Retinal pigment epithelial cell (primary cell): ENCODE results near the gene APOB.
"Not testable (repeated sequence)": the region's sequence is repeated elsewhere in the genome, so short reads cannot be mapped to it uniquely, and the experiment has no call there.

Experiments used
- DNase-seq: peaks from one replicate; pipeline ENCODE4 v3.0.0-alpha.2; 2010; ENCODE audit warnings: low read depth
- H3K4me3 ChIP-seq: 2 replicates; pipeline ENCODE4 v1.5.1; 2011; ENCODE audit warnings: mild to moderate bottlenecking, low read length, control low read depth, moderate library complexity
- TF ChIP-seq, protein P1 (sequence below): conservative IDR thresholded peaks from 2 replicates; pipeline ENCODE4 v1.5.1; 2011; ENCODE audit warnings: low read depth, low read length, control low read depth, inconsistent platforms

The APOB gene

DNA sequence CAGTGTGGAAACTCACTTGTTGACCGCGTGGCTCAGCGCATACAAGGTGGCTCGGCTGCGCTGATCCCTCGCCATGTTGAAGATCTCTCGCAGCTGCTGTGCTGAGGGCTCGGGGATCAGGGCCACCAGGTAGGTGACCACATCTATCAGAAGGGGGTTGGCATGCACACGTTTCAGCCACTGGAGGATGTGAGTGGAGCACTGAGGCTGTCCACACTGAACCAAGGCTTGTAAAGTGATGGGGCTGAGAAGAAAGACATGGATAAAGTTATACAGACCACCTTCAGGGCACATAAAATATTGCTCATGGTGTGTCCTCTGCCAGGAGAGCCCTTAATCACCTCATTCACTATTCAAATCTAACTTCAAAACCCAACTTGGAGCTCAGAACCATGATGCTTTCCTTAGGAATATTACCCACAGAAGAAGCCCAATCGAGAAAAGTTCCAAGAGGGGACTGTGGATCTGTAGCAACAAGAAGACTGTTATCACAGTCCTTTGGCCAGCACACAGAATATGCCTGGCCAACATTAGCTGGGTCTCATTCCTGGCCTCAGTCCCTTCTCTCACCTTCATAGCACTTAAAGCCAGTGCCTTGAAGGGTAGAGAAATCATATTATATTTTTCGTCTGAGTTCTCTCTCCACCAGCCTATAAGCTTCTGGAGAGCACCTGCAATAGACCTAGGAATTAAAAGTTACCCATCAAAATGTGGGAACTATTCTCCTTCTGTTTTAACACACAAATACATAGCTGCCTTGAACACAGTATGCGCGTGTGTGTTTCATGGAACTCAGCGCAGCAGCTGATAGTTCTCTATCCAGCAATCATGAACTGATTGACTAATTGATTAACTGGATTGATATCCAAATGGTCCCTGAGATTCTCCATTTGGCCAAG lies 11.3 kb downstream of the APOB start:
- DNase-seq, result no peak
- TF ChIP-seq, protein P1, sequence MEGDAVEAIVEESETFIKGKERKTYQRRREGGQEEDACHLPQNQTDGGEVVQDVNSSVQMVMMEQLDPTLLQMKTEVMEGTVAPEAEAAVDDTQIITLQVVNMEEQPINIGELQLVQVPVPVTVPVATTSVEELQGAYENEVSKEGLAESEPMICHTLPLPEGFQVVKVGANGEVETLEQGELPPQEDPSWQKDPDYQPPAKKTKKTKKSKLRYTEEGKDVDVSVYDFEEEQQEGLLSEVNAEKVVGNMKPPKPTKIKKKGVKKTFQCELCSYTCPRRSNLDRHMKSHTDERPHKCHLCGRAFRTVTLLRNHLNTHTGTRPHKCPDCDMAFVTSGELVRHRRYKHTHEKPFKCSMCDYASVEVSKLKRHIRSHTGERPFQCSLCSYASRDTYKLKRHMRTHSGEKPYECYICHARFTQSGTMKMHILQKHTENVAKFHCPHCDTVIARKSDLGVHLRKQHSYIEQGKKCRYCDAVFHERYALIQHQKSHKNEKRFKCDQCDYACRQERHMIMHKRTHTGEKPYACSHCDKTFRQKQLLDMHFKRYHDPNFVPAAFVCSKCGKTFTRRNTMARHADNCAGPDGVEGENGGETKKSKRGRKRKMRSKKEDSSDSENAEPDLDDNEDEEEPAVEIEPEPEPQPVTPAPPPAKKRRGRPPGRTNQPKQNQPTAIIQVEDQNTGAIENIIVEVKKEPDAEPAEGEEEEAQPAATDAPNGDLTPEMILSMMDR, result no peak
- H3K4me3 ChIP-seq, result no peak overlapping the region

DNA sequence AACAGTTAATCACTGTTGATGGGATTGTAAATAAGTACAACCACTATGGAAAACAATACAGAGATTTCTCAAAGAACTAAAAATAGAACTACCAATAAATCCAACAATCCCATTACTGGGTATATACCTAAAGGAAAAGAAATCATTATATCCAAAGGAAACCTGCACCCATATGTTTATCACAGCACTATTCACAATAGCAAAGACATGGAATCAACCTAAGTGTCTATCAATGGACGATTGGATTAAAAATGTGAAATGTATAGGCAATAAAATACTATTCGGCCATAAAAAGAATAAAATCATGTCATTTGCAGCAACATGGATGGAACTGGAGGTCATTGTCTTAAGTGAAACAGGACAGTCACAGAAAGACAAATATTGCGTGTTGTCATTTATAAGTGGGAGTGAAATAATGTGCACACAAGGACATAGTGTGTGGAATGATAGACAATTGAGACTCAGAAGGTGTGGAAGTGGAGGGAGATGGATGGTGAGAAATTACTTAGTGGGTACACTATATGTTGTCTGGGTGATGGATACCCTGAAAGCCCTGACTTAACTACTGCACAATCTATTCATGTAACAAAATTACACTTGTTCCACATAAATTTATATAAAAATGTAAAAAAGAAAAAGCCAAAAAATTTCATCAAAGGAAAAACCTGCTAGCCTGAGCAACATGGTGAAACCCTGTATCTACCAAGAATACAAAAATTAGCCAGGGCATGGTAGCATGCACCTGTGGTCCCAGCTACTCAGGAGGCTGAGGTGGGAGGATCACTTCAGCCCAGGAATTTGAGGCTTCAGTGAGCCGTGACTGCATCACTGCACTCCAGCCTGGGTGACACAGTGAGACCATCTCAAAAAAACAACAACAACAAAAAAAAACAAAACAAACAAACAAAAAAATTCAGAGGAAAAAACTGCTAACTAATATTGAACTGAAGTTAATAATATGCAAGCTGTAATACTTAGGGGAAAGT lies 12.6 kb downstream of the APOB start:
- DNase-seq, result no peak
- TF ChIP-seq, protein P1, result no peak
- H3K4me3 ChIP-seq, result no peak overlapping the region

DNA sequence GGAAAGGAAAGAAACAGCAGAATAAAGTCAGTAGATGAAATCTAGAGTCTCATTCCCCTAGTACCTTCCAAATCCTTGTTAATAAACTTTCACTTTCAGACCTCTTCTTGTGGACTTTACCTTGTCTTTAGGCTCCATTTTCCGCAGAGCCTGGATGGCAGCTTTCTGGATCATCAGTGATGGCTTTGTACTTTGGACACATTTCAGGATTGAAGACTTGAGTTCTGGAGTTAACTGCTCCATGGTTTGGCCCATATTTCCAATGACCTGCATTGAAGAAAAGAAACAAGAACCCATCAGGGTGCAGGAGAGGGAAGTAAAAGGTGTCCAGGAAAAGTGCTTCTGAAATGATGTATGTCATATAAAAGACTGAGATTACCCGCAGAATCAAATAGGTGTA lies 14.4 kb downstream of the APOB start:
- TF ChIP-seq, protein P1, result no peak
- DNase-seq, result no peak
- no peak overlapping the region for H3K4me3 ChIP-seq

DNA sequence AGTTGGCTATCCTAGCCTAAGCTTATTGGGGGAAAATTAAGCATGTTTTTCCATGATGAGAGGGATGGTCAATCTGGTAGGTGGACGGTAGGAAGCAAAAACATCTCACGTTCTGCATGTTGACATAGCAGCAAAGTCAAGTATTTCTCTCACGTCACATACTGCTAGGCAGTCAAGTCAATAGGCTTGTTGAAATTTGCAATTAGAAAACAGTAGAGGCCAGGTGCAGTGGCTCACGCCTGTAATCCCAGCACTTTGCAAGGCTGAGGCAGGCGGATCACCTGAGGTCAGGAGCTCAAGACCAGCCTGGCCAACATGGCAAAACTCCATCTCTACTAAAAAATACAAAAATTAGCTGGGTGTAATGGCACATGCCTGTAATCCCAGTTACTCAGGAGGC lies 14.9 kb downstream of the APOB start:
- not testable (repeated sequence) for DNase-seq, H3K4me3 ChIP-seq

DNA sequence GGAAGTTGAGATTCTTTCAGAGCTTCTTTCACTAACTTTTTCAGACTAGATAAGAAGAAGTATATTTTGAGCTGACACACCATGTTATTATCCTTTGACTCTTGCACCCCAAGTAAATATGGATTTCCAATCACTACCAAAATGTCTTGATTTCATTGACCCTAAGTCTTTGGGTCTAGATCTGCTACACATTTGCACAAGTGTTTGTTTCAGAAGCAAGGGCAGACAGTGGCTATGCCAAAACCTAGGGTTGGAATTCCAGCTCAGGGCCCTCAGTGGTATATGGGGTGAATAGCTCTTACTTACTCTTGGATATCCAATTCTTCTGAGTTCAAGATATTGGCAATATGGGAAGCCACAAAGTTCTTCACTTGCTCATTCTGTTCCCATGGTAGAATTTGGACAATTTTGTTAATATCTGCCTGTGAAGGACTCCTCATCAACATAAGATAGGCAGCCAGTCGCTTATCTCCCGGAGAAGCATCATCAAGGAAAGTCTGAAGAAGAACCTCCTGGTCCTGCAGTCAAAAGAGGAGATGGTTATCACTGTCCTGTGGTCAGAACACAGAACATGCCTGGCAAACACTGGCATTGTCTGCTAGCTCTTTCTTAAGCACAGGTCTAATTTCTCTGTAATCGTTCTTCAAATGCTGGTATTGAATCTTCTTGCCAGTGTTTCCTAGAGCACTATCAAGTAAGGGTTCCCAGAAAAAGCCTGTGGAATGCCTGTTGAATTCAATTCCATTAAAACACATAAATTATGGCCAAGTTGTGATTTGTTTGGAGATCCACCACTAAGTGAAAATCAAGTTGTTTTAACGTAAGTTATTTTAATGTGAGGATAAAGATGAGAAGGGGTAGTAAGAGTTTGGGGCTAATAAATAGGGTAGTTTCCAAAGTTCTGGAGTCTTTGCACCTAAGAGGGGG lies 15.6 kb downstream of the APOB start:
- H3K4me3 ChIP-seq, result no peak overlapping the region
- DNase-seq, result no peak
- TF ChIP-seq, protein P1, result no peak

DNA sequence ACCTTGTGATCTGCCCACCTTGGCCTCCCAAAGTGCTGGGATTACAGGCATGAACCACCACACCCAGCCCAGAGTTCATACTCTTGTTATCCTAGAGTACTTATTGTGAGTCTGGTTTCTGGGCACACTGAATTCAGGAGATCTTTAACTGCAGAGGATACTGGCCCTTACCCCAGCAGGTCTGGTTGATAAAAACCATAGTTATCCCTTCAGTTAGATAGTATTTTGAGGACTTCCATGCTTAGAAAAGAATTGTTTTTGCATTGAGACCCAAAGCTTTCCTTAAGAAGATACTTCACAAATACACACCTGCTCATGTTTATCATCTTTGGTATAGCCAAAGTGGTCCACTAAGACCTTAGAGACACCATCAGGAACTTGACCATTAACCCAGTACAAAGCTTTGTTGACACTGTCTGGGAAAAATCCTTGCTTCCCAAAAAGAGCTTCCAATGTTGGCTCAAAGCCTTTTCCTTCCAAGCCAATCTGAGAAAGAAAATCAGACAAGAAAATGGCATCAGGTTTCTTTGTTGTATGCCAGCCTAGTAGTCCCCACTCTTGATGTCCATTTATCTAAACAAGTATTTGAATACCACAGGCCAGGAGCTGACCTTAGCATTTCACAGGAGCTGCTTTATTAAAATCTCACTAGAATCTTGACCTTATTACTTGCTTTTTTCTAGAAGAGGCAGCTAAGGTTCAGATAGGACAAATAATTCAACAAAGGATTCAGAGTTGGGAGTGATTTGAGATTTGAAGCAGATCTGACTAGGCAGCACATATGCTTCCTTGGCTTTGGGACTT lies 17.2 kb downstream of the APOB start:
- DNase-seq, result no peak

More for the DNA sequence above, 17.2 kb downstream of the APOB start:
- TF ChIP-seq, protein P1, result no peak
- H3K4me3 ChIP-seq, result no peak overlapping the region
